GM19468 (cell line): ENCODE measurements around the gene DEFB129.
A peak's percentile ranks its signal among the peaks of the same experiment; 100 is the strongest.
"Not testable (repeated sequence)": the region's sequence is repeated elsewhere in the genome, so short reads cannot be mapped to it uniquely, and the experiment has no call there.

Source experiments
- ATAC-seq: cut with Tn5 transposase; IDR thresholded peaks from one replicate; pipeline ENCODE4 v1.9.1; 2021; ENCODE audit warnings: mild to moderate bottlenecking, moderate library complexity, moderate number of reproducible peaks; ENCODE audit not compliant: unreplicated experiment; ENCODE audit errors: extremely low read depth

The DEFB129 gene, protein sequence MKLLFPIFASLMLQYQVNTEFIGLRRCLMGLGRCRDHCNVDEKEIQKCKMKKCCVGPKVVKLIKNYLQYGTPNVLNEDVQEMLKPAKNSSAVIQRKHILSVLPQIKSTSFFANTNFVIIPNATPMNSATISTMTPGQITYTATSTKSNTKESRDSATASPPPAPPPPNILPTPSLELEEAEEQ

DNA sequence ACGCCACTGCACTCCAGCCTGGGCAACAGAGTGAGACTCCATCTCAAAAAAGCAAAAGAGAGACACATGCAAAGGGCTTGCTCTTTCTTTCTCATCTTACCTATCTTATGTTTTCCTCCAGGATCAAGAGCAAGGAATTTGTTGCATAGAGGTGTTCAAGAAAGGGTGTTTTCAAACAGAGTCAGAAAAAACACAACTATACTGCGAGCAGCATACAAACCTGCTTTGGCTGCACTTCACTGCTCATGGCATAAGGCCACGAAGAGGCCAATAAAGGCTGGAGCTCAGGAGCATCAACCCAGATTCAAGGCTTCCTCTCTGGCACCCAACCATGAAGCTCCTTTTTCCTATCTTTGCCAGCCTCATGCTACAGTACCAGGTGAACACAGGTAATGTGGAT lies at the start of gene DEFB129:
Gene DEFB129 (plus strand): TSS at position 301 of the 400 bp plus-strand sequence. CDS start 31 bp downstream, at position 332.
- ATAC-seq, result no peak

DNA sequence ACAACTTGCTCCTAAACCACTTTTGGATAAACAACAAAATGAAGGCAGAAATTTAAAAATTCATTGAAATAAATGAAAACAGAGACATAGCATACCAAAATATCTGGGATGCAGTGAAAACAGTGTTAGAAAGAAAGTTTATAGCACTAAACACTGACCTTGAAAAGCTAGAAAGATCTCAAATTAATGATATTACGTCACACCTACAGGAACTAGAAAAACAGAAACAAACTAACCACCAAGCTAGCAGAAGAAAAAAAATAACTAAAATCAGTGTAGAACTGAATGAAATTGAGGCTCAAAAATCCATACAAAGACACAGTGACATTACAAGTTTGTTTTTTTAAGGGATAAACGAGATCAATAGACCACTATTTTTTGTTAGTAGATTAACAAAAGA lies 42.8 kb upstream of the DEFB129 start:
- no peak for ATAC-seq

- no peak for ATAC-seq
Measured at GRCh38 chr20:187733-188132, 39.3 kb upstream of the DEFB129 start.

DNA sequence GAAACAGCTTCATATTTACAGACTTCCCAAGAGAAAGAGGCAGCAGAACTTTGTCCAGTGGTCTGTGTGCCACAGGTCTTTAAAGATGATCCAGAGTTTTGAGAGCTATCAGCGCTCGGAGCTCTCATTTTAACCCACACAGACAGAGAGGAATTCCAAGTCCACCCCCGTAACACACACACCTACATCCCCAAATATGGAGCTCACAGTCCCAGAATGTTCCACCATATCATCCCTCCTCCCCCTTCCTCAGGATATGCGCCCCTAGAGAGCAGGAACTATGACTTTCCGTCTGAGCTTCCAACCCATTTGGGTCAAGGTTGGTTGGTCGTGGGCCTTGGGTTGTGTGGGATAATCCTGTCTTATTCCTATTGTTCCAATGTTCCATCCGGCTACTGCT lies 37.4 kb upstream of the DEFB129 start, which contains the start of gene DEFB128:
Gene DEFB128 (minus strand): TSS at position 101 of the 400 bp plus-strand sequence. CDS start 88 bp downstream, at position 13.
- ATAC-seq, result no peak

DNA sequence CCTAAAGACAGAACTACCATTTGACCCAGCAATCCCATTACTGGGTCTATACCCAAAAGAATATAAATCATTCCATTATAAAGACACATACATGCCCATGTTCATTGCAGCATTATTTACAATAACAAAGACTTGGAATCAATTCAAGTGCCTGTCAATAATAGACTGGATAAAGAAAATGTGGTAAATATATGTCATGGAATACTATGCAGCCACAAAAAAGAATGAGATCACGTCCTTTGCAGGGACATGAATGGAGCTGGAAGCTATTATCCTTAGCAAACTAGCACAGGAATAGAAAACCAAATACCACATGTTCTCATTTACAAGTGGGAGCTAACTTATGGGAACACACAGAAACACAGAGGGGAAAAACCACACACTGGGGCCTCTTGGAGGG lies 28.8 kb upstream of the DEFB129 start:
- no peak for ATAC-seq

DNA sequence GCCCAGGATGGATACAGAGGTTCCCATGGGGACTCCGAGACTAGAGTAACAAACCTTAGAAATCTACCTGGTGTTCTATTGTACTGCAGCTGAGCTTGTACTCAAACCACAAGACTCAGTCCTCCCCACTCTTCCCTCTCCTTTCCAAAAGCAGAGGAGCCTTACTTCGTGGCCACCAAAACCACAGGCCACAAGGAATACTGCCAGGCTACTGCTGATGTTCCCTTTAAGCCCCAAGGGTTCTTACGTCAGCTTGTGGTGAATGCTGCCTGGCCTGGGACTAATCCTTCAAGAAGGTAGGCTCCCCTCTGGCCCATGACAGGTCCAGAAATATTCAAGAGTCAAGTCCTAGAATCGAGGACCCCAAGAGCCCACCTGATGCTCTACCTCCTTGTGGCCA lies 27.1 kb upstream of the DEFB129 start:
- no peak for ATAC-seq

GRCh38 chr20:203630-204029 lies 23.4 kb upstream of the DEFB129 start:
- ATAC-seq, result not testable (repeated sequence)

GRCh38 chr20:208942-209566 lies 18.0 kb upstream of the DEFB129 start:
- peak; percentile 52 for ATAC-seq

DNA sequence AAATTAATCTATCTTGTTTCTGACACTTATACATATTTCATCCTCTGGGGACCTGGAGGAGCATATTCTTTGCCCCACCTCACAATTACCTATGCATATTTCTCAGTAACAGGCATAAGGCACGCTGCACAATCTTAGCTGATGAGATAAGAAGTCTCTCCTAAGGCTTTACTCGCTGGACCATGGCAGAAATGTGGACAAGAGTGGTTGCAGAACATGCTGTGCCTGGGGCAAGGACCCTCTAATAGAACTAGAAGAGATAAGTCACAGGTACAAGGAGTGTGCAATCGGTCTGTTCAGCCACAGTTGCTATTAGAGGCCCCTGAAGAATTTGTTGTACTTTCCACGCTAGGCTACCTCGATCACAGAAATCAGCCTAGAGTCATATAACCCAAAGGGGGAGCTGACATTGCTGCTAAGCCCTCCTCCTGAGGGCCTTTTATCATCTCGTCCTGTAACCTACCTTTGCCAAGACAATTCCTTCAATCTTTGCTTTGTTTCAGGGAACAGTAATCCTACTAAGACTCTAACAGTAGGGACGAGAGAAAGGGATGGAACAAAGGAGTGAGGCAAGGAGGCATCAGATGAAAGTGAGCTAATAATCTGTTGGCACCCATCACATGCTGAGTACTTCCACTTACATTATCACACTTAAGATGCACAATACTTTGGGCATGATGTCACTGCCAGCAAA lies 16.1 kb upstream of the DEFB129 start:
- ATAC-seq, result no peak

- ATAC-seq, result no peak
Measured at GRCh38 chr20:214383-214782, 12.7 kb upstream of the DEFB129 start.

DNA sequence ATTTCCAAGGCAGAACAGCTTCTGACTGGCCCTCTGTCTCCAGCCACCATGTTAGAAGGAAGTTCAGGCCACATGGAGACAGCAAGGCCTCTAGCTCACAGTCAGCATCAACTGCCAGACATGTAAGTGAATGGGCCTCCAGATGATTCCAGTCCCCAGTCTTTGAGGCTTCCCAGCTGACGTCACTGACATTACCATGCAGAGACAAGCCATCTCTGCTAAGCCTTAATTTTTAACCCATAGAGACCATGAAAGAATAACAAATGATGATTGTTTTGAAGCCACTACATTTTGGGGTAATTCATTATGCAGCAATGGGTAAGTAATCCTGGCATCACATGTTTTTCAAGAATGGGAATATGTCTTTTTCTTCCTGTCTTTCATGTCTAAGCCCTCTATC lies 11.3 kb upstream of the DEFB129 start:
- ATAC-seq, result no peak

DNA sequence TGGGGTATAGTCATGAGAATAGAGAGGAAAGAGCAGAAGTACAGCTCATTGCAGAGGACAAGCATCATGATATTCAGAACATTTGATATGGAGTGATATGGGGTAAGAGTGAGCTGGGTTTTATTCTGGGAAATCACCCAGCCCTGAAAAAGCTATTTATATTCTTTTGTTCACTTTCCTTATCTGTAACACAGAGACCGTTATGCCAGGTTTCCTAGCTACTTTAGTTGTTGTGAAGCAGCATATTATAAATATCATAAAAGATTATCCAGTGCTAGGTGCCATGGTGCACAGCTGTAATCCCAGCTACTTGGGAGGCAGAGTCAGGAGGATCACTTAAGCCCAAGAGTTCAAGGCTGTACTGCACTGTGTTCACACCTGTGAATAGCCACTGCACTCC lies 9.8 kb upstream of the DEFB129 start:
- no peak for ATAC-seq

GRCh38 chr20:219290-220115 lies 7.6 kb upstream of the DEFB129 start:
- ATAC-seq, result no peak

DNA sequence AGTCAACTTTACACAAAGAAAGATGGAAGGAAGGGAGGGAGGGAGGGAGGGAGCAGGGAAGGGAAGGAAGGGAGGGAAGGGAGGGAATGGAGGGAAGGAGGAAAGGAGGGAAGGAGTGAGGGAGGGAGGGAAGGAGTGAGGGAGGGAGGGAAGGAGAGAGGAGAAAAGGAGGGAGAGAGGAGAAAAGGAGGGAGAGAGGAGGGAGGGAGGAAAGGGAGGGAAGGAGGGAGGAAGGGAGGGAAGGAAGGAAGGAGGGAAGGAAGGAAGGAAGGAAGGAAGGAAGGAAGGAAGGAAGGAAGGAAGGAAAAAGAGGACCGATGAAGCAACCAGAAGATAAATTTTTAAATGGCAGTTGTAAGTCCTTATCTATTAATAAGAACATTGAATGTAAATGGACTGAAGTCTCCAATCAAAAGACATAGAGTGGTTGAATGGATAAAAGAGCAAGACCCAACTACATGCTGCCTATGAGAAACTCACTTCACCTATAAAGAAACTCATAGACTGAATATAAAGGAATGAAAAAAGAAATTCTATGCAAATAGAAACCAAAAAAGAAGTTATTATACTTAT lies 5.7 kb upstream of the DEFB129 start:
- no peak for ATAC-seq

DNA sequence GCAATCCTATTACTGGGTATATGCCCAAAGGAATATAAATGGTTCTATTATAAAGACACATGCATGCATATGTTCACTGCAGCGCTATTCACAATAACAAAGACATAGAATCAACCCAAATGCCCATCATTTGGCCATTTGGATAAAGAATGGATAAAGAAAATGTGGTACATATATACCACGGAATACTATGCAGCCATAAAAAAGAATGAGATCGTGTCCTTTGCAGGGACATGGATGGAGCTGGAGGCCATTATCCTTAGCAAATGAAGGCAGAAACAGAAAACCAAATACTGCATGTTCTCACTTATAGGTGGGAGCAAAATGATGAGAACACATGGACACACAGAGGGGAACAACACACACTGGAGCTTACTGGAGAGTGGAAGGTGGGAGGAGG lies 1.2 kb upstream of the DEFB129 start:
- not testable (repeated sequence) for ATAC-seq

DNA sequence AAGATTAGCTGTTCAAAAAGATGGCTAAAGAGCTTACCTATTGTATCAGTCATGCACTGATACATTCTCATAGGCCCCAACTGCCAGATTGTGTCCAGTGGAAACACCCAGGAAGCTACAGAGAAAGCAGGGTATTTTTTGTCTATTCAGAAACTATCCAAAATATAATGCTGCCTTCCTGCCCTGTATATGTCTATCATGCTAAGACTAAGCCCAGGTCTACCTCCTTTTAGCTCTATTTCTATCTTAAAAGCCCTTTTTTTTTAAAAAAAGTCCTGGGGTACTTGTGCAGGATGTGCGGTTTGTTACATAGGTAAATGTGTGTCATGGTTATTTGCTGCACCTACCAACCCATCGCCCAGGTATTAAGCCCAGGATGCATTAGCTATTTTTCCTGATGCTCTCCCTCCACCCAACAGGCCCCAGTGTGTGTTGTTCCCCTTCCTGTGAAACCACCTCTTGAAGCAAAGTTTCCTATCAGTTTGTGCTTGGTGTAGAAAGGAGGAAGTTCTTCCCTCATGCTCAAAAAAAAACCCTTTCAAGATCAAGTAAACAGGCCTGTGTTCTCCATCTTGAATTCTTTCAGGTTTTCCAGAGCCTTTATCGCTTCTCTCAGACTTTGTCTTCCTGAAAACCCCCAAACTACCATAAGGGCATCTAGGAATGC lies 514 bp downstream of the DEFB129 start:
- no peak for ATAC-seq

DNA sequence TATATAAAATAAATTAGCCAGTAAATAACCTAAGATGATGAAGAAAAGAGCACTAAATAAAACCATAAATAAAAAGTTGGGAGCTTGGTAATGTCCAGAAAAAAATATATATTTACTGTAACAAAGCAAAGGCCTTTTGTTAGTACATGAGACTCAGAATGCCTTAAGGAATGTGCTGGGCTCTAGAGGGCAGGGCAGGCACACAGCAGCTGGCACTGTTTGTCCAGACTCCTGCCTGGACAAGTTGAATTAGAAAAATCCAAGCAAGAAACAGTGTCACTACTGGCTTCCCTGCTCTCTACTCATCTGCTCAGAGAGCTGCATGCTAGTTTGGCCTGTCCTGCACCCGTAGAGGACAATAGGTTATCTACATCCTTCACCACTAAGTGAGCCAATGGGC lies 8.8 kb downstream of the DEFB129 start:
- no peak for ATAC-seq

- ATAC-seq, result no peak
Measured at GRCh38 chr20:237489-237888, 10.4 kb downstream of the DEFB129 start.

DNA sequence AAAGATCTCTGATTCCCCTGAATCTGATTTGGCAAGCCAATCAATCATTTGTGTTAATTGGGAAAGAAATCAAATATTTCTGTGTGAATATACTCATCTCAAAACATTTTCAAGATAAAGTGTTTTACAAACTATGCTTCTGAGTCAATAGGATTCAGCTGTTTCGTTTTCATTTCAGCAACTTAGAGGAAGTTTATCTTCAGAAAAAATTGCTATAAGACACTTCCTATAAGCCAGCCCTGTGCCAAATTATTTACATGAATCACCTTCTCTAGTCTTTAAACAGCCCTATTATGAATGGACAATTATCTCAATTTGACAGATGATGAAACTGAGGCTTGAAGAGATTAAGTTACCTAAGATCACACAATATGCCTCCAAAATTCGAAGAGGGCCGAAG lies 10.9 kb downstream of the DEFB129 start:
- ATAC-seq, result no peak

GRCh38 chr20:242905-243304 lies 15.8 kb downstream of the DEFB129 start:
- ATAC-seq, result no peak
